ENCODE data around the gene DPYSL3.

DPYSL3 gene

GRCh38 chr5:147474140-147474539 lies 35.7 kb downstream of the DPYSL3 start:
- DNase-seq (ENCODE audit: low read depth in 2 of 3, low spot score in 2 of 3): no peak

GRCh38 chr5:147472664-147473475 lies 37.0 kb downstream of the DPYSL3 start:
- DNase-seq (ENCODE audit: low read depth in 2 of 3, low spot score in 2 of 3): no peak

- DNase-seq (ENCODE audit: low read depth in 2 of 3, low spot score in 2 of 3): no peak
Observed at GRCh38 chr5:147467973-147468508, 41.8 kb downstream of the DPYSL3 start.

- DNase-seq (ENCODE audit: low read depth in 2 of 3, low spot score in 2 of 3): no peak
Observed at GRCh38 chr5:147466360-147466980, 43.4 kb downstream of the DPYSL3 start.

- no peak for DNase-seq (ENCODE audit: low read depth in 2 of 3, low spot score in 2 of 3)
Observed at GRCh38 chr5:147465747-147466146, 44.1 kb downstream of the DPYSL3 start.

GRCh38 chr5:147464211-147464610 lies 45.7 kb downstream of the DPYSL3 start:
- no peak for DNase-seq (ENCODE audit: low read depth in 2 of 3, low spot score in 2 of 3)

- DNase-seq (ENCODE audit: low read depth in 2 of 3, low spot score in 2 of 3): no peak
Observed at GRCh38 chr5:147461915-147462314, 48.0 kb downstream of the DPYSL3 start.

GRCh38 chr5:147460380-147460779 lies 49.5 kb downstream of the DPYSL3 start:
- no peak for DNase-seq (ENCODE audit: low read depth in 2 of 3, low spot score in 2 of 3)

- DNase-seq (ENCODE audit: low read depth in 2 of 3, low spot score in 2 of 3): no peak
Observed at GRCh38 chr5:147458581-147458980, 51.3 kb downstream of the DPYSL3 start.

GRCh38 chr5:147455822-147456450 lies 53.9 kb downstream of the DPYSL3 start:
- DNase-seq (ENCODE audit: low read depth in 2 of 3, low spot score in 2 of 3): no peak

GRCh38 chr5:147454996-147455677 lies 54.7 kb downstream of the DPYSL3 start:
- DNase-seq (ENCODE audit: low read depth in 2 of 3, low spot score in 2 of 3): no peak

- DNase-seq (ENCODE audit: low read depth in 2 of 3, low spot score in 2 of 3): peak; percentile 35 to 47 (median 43)
Observed at GRCh38 chr5:147453875-147454814, 55.7 kb downstream of the DPYSL3 start.

- no peak for DNase-seq (ENCODE audit: low read depth in 2 of 3, low spot score in 2 of 3)
Observed at GRCh38 chr5:147452165-147452811, 57.6 kb downstream of the DPYSL3 start.

GRCh38 chr5:147451193-147451592 lies 58.7 kb downstream of the DPYSL3 start:
- no peak for DNase-seq (ENCODE audit: low read depth in 2 of 3, low spot score in 2 of 3)

- DNase-seq (ENCODE audit: low read depth in 2 of 3, low spot score in 2 of 3): no peak
Observed at GRCh38 chr5:147450606-147451005, 59.3 kb downstream of the DPYSL3 start.

GRCh38 chr5:147448766-147449165 lies 61.1 kb downstream of the DPYSL3 start:
- no peak for DNase-seq (ENCODE audit: low read depth in 2 of 3, low spot score in 2 of 3)

GRCh38 chr5:147446523-147446922 lies 63.3 kb downstream of the DPYSL3 start:
- no peak for DNase-seq (ENCODE audit: low read depth in 2 of 3, low spot score in 2 of 3)

- no peak for DNase-seq (ENCODE audit: low read depth in 2 of 3, low spot score in 2 of 3)
Observed at GRCh38 chr5:147445917-147446316, 64.0 kb downstream of the DPYSL3 start.

GRCh38 chr5:147445090-147445489 lies 64.8 kb downstream of the DPYSL3 start:
- no peak for DNase-seq (ENCODE audit: low read depth in 2 of 3, low spot score in 2 of 3)

- no peak for DNase-seq (ENCODE audit: low read depth in 2 of 3, low spot score in 2 of 3)
Observed at GRCh38 chr5:147442224-147442623, 67.6 kb downstream of the DPYSL3 start.

Data from activated CD8-positive, alpha-beta memory T cell treated with anti-CD3 and anti-CD28 coated beads for 48 hours (primary cell).